ENCODE data around the gene TBL3. TPM values are rescaled to one million over a fixed set of nuclear protein-coding genes. Genes with fewer than 3 reads are reported as not detected.
A peak's percentile ranks its signal among the peaks of the same experiment; 100 is the strongest.

Gene TBL3
- total and polyA plus RNA-seq, 9 of the 15 experiments (the other 6 are each of a cell fraction or from before 2014, with no cell fraction given), result 0.97 to 117 (median 24.5) TPM

- TF ChIP-seq, protein P1, sequence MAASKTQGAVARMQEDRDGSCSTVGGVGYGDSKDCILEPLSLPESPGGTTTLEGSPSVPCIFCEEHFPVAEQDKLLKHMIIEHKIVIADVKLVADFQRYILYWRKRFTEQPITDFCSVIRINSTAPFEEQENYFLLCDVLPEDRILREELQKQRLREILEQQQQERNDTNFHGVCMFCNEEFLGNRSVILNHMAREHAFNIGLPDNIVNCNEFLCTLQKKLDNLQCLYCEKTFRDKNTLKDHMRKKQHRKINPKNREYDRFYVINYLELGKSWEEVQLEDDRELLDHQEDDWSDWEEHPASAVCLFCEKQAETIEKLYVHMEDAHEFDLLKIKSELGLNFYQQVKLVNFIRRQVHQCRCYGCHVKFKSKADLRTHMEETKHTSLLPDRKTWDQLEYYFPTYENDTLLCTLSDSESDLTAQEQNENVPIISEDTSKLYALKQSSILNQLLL (CRISPR knock-in tag; IDR thresholded peaks at IDR 0.05; ENCODE audit: borderline replicate concordance), result no peak
- TF ChIP-seq, protein P2, sequence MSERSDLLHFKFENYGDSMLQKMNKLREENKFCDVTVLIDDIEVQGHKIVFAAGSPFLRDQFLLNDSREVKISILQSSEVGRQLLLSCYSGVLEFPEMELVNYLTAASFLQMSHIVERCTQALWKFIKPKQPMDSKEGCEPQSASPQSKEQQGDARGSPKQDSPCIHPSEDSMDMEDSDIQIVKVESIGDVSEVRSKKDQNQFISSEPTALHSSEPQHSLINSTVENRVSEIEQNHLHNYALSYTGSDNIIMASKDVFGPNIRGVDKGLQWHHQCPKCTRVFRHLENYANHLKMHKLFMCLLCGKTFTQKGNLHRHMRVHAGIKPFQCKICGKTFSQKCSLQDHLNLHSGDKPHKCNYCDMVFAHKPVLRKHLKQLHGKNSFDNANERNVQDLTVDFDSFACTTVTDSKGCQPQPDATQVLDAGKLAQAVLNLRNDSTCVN (CRISPR knock-in tag; IDR thresholded peaks at IDR 0.05), result no peak
- TF ChIP-seq CBX2 (IDR thresholded peaks at IDR 0.05; ENCODE audit: insufficient read depth, low read length, poor library complexity, severe bottlenecking) (no peak), ZNF318 (IDR thresholded peaks at IDR 0.05; ENCODE audit: borderline replicate concordance in 1 of 2, low read depth in 1 of 2) (peak in 1 of 2 experiments; percentile 38; a peak in 1 of 4 replicates), NR2C2 (CRISPR knock-in tag; IDR thresholded peaks at IDR 0.05) (no peak), NR2C2 (tag; IDR thresholded peaks at IDR 0.05) (peak; percentile 49; the same call in 1 of the 2 replicates), ATF4 (CRISPR knock-in tag; IDR thresholded peaks at IDR 0.05) (peak; percentile 60; the same call in 1 of the 2 replicates), SPI1 (IDR thresholded peaks at IDR 0.05; ENCODE audit: borderline replicate concordance, low read depth, low read length) (no peak), CXXC5 (CRISPR knock-in tag; IDR thresholded peaks at IDR 0.05) (peak; percentile 53)
- TF ChIP-seq, protein P3, sequence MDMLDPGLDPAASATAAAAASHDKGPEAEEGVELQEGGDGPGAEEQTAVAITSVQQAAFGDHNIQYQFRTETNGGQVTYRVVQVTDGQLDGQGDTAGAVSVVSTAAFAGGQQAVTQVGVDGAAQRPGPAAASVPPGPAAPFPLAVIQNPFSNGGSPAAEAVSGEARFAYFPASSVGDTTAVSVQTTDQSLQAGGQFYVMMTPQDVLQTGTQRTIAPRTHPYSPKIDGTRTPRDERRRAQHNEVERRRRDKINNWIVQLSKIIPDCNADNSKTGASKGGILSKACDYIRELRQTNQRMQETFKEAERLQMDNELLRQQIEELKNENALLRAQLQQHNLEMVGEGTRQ (CRISPR knock-in tag; IDR thresholded peaks at IDR 0.05), result peak; percentile 71
Measured at GRCh38 chr16:2008009-2008526, 36.2 kb downstream of the TBL3 start (continued).
